Peyer's patch (tissue), 4 donors: ENCODE results near the gene RBM6.

ENCODE experiments used
- CTCF ChIP-seq, 6 experiments: fragments of 450-650 bp in 4 of 6; fragments of 200-600 bp in 2 of 6; sonication (generic) in 1 of 6; IDR thresholded peaks; one replicate each; pipeline ENCODE4 v1.5.1; 2017 to 2019; ENCODE audit warnings: antibody characterized with exemption in 6 of 6, mild to moderate bottlenecking in 3 of 6, moderate library complexity in 1 of 6
- POLR2A ChIP-seq, 2 donors: fragments of 450-650 bp; IDR thresholded peaks; one replicate each; pipeline ENCODE4 v1.5.1; 2017; ENCODE audit warnings: antibody characterized with exemption in 2 of 2, mild to moderate bottlenecking in 2 of 2, moderate library complexity in 2 of 2

- TF ChIP-seq CTCF (IDR thresholded peaks at IDR 0.05) = no peak
- TF ChIP-seq POLR2A (IDR thresholded peaks at IDR 0.05) = no peak
These were observed 69.0 kb downstream of the RBM6 start for GRCh38 chr3:50008931-50009330.
